Measurements from ENCODE around the gene WDR46. TPM values are rescaled to one million over a fixed set of nuclear protein-coding genes. Genes with fewer than 3 reads are reported as not detected.

WDR46 gene
- polyA plus RNA-seq, 1 experiment, result 43.3 TPM

GRCh38 chr6:33252759-33253158, 36.3 kb downstream of the WDR46 start:
- Histone ChIP-seq H3K4me3 (ENCODE audit: low read depth, low read length) (no peak overlapping the region), H3K9me3 (ENCODE audit: control insufficient read depth, insufficient read depth, low read length) (no peaks in the 10 kb centered on the region), H3K27ac (ENCODE audit: low read depth, low read length) (no peak overlapping the region), H3K27me3 (ENCODE audit: control insufficient read depth, insufficient read depth, low read length) (no peaks in the 10 kb centered on the region)
- no peak for DNase-seq (ENCODE audit: low read depth, low spot score)
- CTCF ChIA-PET, result no interaction called here
- no peak for TF ChIP-seq CTCF (IDR thresholded peaks at IDR 0.05; ENCODE audit: low read depth, low read length)
- POLR2A ChIA-PET, result interaction anchor here (0.7 kb wide), 1 partner anchor 19 kb away, joined by 10 read pairs; the partner anchor contains the start of gene RPS18

GRCh38 chr6:33251395-33252012, 37.5 kb downstream of the WDR46 start:
- H3K4me3 ChIP-seq (ENCODE audit: low read depth, low read length), result no peak overlapping the region
- CTCF ChIA-PET, result interaction anchor here (0.7 kb wide), 1 partner anchor 267 kb away, joined by 3 read pairs; no protein-coding TSS in a partner anchor
- no peaks in the 10 kb centered on the region for H3K27me3 ChIP-seq (ENCODE audit: control insufficient read depth, insufficient read depth, low read length)
- H3K27ac ChIP-seq (ENCODE audit: low read depth, low read length), result no peak overlapping the region
- H3K9me3 ChIP-seq (ENCODE audit: control insufficient read depth, insufficient read depth, low read length), result no peaks in the 10 kb centered on the region
- no peak for TF ChIP-seq CTCF (IDR thresholded peaks at IDR 0.05; ENCODE audit: low read depth, low read length)
- POLR2A ChIA-PET, result interaction anchor here (0.7 to 3.7 kb wide), 4 partner anchors 12 to 279 kb away, joined by 3 to 52 read pairs (median 33); partner anchors contain the start of genes B3GALT4, RPS18 and VPS52
- no peak for DNase-seq (ENCODE audit: low read depth, low spot score)

DNA sequence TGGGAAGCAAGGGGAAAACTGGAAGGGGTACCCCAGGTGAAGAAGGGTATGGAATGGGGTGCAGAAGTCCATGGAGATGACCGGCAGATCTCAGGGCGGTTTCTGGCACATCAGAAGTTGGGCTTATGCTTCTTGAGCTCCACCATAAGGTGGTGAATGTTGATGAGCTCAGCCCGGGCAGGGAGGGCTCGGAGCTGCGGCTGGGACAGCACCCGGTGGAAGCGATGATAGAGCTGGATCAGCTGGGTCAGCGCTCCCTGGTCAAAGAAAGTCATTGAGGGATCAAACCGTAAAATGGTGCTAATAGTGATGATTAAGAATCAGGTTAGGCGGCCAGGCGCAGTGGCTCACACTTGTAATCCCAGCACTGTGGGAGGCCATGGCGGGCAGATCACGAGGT, 38.3 kb downstream of the WDR46 start:
- TF ChIP-seq CTCF (IDR thresholded peaks at IDR 0.05; ENCODE audit: low read depth, low read length), result no peak
- DNase-seq (ENCODE audit: low read depth, low spot score), result no peak
- CTCF ChIA-PET, result interaction anchor here (0.7 to 4.7 kb wide), 2 partner anchors 236 to 266 kb away, joined by 3 to 72 read pairs; no protein-coding TSS in a partner anchor
- POLR2A ChIA-PET, result interaction anchor here (0.7 to 3.7 kb wide), 4 partner anchors 13 to 278 kb away, joined by 3 to 52 read pairs (median 33); partner anchors contain the start of genes B3GALT4, RPS18 and VPS52
- Histone ChIP-seq H3K27me3 (ENCODE audit: control insufficient read depth, insufficient read depth, low read length) (no peaks in the 10 kb centered on the region), H3K9me3 (ENCODE audit: control insufficient read depth, insufficient read depth, low read length) (no peaks in the 10 kb centered on the region), H3K27ac (ENCODE audit: low read depth, low read length) (peak overlapping the region; percentile 68), H3K4me3 (ENCODE audit: low read depth, low read length) (0 out of 2 replicates have a peak overlapping the region, but pooled peaks have one; percentile 17)

GRCh38 chr6:33249732-33250630, 39.1 kb downstream of the WDR46 start:
- no peak for DNase-seq (ENCODE audit: low read depth, low spot score)

More at GRCh38 chr6:33249732-33250630, 39.1 kb downstream of the WDR46 start:
- TF ChIP-seq CTCF (IDR thresholded peaks at IDR 0.05; ENCODE audit: low read depth, low read length), result no peak
- CTCF ChIA-PET, result interaction anchor here (1.1 to 4.7 kb wide), 7 partner anchors 14 to 382 kb away, joined by 3 to 72 read pairs (median 5); partner anchors contain the start of gene HLA-DMA
- Histone ChIP-seq H3K4me3 (ENCODE audit: low read depth, low read length) (peak overlapping the region; percentile 80), H3K9me3 (ENCODE audit: control insufficient read depth, insufficient read depth, low read length) (no peaks in the 10 kb centered on the region), H3K27me3 (ENCODE audit: control insufficient read depth, insufficient read depth, low read length) (no peaks in the 10 kb centered on the region), H3K27ac (ENCODE audit: low read depth, low read length) (peak overlapping the region; percentile 95)
- POLR2A ChIA-PET, result interaction anchor here (0.6 to 3.7 kb wide), 8 partner anchors 10 to 278 kb away, joined by 3 to 52 read pairs (median 4); partner anchors contain the start of genes B3GALT4, HSD17B8, PFDN6 and RPS18

Data from AG04450 (cell line).